ENCODE results near the gene RESF1. TPM values are rescaled to one million over a fixed set of nuclear protein-coding genes. Genes with fewer than 3 reads are reported as not detected.
A peak's percentile ranks its signal among the peaks of the same experiment; 100 is the strongest.

The RESF1 gene
- total RNA-seq, 2 experiments from 2014 or later = 46.3 to 53.3 TPM

GRCh38 chr12:31931796-31932715, 27.2 kb upstream of the RESF1 start:
- Histone ChIP-seq H3K27ac (ENCODE audit: low read depth, low read length, poor library complexity, severe bottlenecking) (no peak overlapping the region), H3K79me2 (ENCODE audit: insufficient read depth, low read depth, low read length) (no peaks in the 10 kb centered on the region), H4K20me1 (ENCODE audit: insufficient read depth, low read length) (no peaks in the 10 kb centered on the region), H3K4me1 (ENCODE audit: insufficient read depth, low read length, poor library complexity, severe bottlenecking) (peaks cover 31% of the 10 kb centered on the region), H3K4me2 (ENCODE audit: low read length) (no peak overlapping the region), H3K9me2 (ENCODE audit: insufficient read depth, low read length) (no peaks in the 10 kb centered on the region), H2AFZ (ENCODE audit: low read length) (no peak overlapping the region), H3K4me3 (ENCODE audit: low read depth, low read length, poor library complexity, severe bottlenecking) (no peak overlapping the region), H3K9me3 (ENCODE audit: low read length) (no peaks in the 10 kb centered on the region), H3K36me3 (ENCODE audit: insufficient read depth, low read length) (no peaks in the 10 kb centered on the region; the same call in 1 of the 2 replicates)
- ChIA-PET CTCF (ENCODE audit: unreplicated experiment) (no interaction called here), POLR2A (interaction anchor here (0.5 to 1.9 kb wide), 6 partner anchors 10 to 752 kb away, joined by 3 to 9 read pairs (median 4); no protein-coding TSS in a partner anchor)
- TF ChIP-seq EZH2phosphoT487 (IDR thresholded peaks at IDR 0.05; ENCODE audit: borderline replicate concordance, low read depth, low read length) = no peak
- peak; percentile 23; the same call in 1 of the 2 replicates for TF ChIP-seq CTCF (conservative IDR thresholded peaks at IDR 0.05; ENCODE audit: low read length)
- BruUV-seq (replicated peaks) = no TSS peak
- no peak for DNase-seq (ENCODE audit: low spot score)
- intact Hi-C loops (cut with micrococcal nuclease; ENCODE audit: unreplicated experiment) = no loop called here

- peaks cover 59% of the 10 kb centered on the region for H3K9me3 ChIP-seq (ENCODE audit: low read length)
These were observed 14.9 kb upstream of the RESF1 start for GRCh38 chr12:31944299-31944698.

More at GRCh38 chr12:31944299-31944698, 14.9 kb upstream of the RESF1 start:
- H3K36me3 ChIP-seq (ENCODE audit: insufficient read depth, low read length) = peaks cover 17% of the 10 kb centered on the region; the same call in 1 of the 2 replicates
- no peak overlapping the region for H2AFZ ChIP-seq (ENCODE audit: low read length)
- intact Hi-C loops (cut with micrococcal nuclease; ENCODE audit: unreplicated experiment) = no loop called here
- no peak overlapping the region for H3K4me2 ChIP-seq (ENCODE audit: low read length)
- no peak overlapping the region for H3K27ac ChIP-seq (ENCODE audit: low read depth, low read length, poor library complexity, severe bottlenecking)
- H3K4me1 ChIP-seq (ENCODE audit: insufficient read depth, low read length, poor library complexity, severe bottlenecking) = peaks cover 4% of the 10 kb centered on the region
- POLR2A ChIA-PET = no interaction called here
- no peaks in the 10 kb centered on the region for H4K20me1 ChIP-seq (ENCODE audit: insufficient read depth, low read length)
- H3K9me2 ChIP-seq (ENCODE audit: insufficient read depth, low read length) = no peaks in the 10 kb centered on the region
- H3K79me2 ChIP-seq (ENCODE audit: insufficient read depth, low read depth, low read length) = no peaks in the 10 kb centered on the region
- H3K4me3 ChIP-seq (ENCODE audit: low read depth, low read length, poor library complexity, severe bottlenecking) = no peak overlapping the region
- TF ChIP-seq EZH2phosphoT487 (IDR thresholded peaks at IDR 0.05; ENCODE audit: borderline replicate concordance, low read depth, low read length) (no peak), CTCF (conservative IDR thresholded peaks at IDR 0.05; ENCODE audit: low read length) (no peak)
- no TSS peak for BruUV-seq (replicated peaks)
- no peak for DNase-seq (ENCODE audit: low spot score)
- CTCF ChIA-PET (ENCODE audit: unreplicated experiment) = no interaction called here

Data from OCI-LY7 (cell line).